ENCODE data around the gene UNC13B. TPM values are rescaled to one million over a fixed set of nuclear protein-coding genes. Genes with fewer than 3 reads are reported as not detected.

The UNC13B gene
- total RNA-seq, 1 experiment from 2014 or later: 19.7 TPM

DNA sequence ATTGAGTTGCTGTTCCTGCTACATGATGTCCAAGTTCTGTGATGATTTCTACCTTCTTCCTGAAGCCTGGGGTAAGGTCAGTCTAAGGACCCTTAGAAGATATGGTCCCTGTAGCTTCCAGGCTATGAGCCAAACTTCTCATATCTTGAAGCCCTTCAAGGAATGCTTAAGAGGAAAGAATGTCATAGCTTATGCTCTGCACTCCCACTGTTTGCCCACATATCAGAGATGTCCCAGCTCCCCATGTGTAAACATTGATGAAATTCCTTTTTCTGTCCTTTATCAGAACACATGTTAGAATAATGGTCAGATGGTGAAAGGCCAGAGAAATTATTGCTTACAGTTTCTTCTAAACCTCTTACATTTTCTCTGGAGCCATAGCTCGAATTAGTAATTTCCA, 286.7 kb downstream of the UNC13B start:
- CTCF ChIA-PET: interaction anchor here (0.9 kb wide), 1 partner anchor 155 kb away, joined by 3 read pairs; no protein-coding TSS in a partner anchor
- Mint-ChIP-seq H3K36me3 (ENCODE audit: insufficient read depth, unreplicated experiment) (no peaks in the 10 kb centered on the region), H3K4me1 (ENCODE audit: low read depth, unreplicated experiment) (peaks cover 17% of the 10 kb centered on the region), H3K27me3 (ENCODE audit: insufficient read depth, unreplicated experiment) (no peaks in the 10 kb centered on the region), H3K4me3 (ENCODE audit: unreplicated experiment) (peak overlapping the region; percentile 71), H3K9me3 (ENCODE audit: unreplicated experiment) (no peaks in the 10 kb centered on the region), H3K27ac (ENCODE audit: unreplicated experiment) (peak overlapping the region; percentile 89)
- BruUV-seq (replicated peaks): no TSS peak
- H3K4me3 ChIP-seq (ENCODE audit: low read depth, low read length): no peak overlapping the region
- POLR2A ChIA-PET: no interaction called here
- no peaks in the 10 kb centered on the region for H3K36me3 ChIP-seq (ENCODE audit: control insufficient read depth, insufficient read depth, low read length)
- peaks cover 40% of the 10 kb centered on the region for H3K4me1 ChIP-seq
- intact Hi-C loops (cut with micrococcal nuclease; ENCODE audit: unreplicated experiment): no loop called here
- H3K9me3 ChIP-seq: no peaks in the 10 kb centered on the region
- no peaks in the 10 kb centered on the region for H3K27me3 ChIP-seq (replicated peaks; ENCODE audit: control insufficient read depth, insufficient read depth, low read length)
- TF ChIP-seq, protein P1, sequence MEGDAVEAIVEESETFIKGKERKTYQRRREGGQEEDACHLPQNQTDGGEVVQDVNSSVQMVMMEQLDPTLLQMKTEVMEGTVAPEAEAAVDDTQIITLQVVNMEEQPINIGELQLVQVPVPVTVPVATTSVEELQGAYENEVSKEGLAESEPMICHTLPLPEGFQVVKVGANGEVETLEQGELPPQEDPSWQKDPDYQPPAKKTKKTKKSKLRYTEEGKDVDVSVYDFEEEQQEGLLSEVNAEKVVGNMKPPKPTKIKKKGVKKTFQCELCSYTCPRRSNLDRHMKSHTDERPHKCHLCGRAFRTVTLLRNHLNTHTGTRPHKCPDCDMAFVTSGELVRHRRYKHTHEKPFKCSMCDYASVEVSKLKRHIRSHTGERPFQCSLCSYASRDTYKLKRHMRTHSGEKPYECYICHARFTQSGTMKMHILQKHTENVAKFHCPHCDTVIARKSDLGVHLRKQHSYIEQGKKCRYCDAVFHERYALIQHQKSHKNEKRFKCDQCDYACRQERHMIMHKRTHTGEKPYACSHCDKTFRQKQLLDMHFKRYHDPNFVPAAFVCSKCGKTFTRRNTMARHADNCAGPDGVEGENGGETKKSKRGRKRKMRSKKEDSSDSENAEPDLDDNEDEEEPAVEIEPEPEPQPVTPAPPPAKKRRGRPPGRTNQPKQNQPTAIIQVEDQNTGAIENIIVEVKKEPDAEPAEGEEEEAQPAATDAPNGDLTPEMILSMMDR (IDR thresholded peaks at IDR 0.05; ENCODE audit: insufficient read depth in 1 of 2, low read depth in 1 of 2, low read length in 1 of 2, severe bottlenecking in 1 of 2, unreplicated experiment in 1 of 2): no peak
- peak; percentile 49 to 61 for DNase-seq

DNA sequence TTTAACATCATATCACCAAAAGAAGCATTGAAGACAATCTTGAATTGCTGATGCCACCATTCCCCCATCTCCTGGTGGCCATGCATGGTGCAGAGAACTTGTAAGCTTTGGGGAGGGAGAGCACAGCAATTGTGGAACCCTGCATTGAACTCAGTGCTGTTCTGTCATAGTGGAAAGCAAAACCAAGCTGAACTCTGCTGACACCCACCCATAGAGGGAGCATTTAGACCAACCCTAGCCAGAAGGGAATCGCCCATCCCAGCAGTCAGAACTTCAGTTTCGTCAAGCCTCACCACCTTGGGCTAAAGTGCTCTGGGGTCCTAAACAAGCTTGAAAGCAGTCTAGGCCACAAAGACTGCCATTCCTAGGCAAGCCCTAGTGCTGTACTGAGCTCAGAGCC, 290.7 kb downstream of the UNC13B start:
- no peak for DNase-seq
- Histone ChIP-seq H3K27me3 (replicated peaks; ENCODE audit: control insufficient read depth, insufficient read depth, low read length) (no peaks in the 10 kb centered on the region), H3K4me1 (peaks cover 25% of the 10 kb centered on the region), H3K4me3 (ENCODE audit: low read depth, low read length) (no peak overlapping the region), H3K9me3 (no peaks in the 10 kb centered on the region), H3K36me3 (ENCODE audit: control insufficient read depth, insufficient read depth, low read length) (no peaks in the 10 kb centered on the region)
- peaks cover 20% of the 10 kb centered on the region for H3K4me1 Mint-ChIP-seq (ENCODE audit: low read depth, unreplicated experiment)
- H3K36me3 Mint-ChIP-seq (ENCODE audit: insufficient read depth, unreplicated experiment): no peaks in the 10 kb centered on the region
- H3K9me3 Mint-ChIP-seq (ENCODE audit: unreplicated experiment): no peaks in the 10 kb centered on the region
- H3K27ac Mint-ChIP-seq (ENCODE audit: unreplicated experiment): no peak overlapping the region
- TF ChIP-seq, protein P1 (IDR thresholded peaks at IDR 0.05; ENCODE audit: insufficient read depth in 1 of 2, low read depth in 1 of 2, low read length in 1 of 2, severe bottlenecking in 1 of 2, unreplicated experiment in 1 of 2): no peak
- BruUV-seq (replicated peaks): no TSS peak
- H3K27me3 Mint-ChIP-seq (ENCODE audit: insufficient read depth, unreplicated experiment): no peaks in the 10 kb centered on the region
- no peak overlapping the region for H3K4me3 Mint-ChIP-seq (ENCODE audit: unreplicated experiment)
- ChIA-PET CTCF (interaction anchor here (0.6 to 1.0 kb wide), 2 partner anchors 193 to 337 kb away, joined by 3 to 4 read pairs; partner anchors contain the start of gene ATOSB), POLR2A (no interaction called here)
- intact Hi-C loops (cut with micrococcal nuclease; ENCODE audit: unreplicated experiment): no loop called here

DNA sequence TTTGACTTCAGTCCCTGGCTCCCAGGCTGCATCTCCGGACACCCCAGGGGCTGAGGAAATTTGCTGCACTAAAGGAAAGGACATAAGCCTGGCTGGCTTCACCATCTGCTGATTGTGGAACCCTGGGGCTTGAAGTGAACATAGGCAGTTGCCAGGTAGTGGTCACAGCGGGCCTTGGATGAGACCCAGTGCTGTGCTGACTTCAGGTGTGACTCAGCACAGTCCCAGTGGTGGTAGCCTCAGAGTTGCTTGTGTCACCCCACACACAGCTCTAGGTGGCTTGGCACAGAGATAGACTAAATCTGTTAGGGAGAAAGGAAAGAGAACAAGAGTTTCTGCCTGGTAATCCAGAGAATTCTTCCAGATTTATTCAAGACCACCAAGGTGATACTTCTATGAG, 292.0 kb downstream of the UNC13B start:
- Mint-ChIP-seq H3K9me3 (ENCODE audit: unreplicated experiment) (no peaks in the 10 kb centered on the region), H3K27me3 (ENCODE audit: insufficient read depth, unreplicated experiment) (no peaks in the 10 kb centered on the region), H3K4me3 (ENCODE audit: unreplicated experiment) (no peak overlapping the region), H3K27ac (ENCODE audit: unreplicated experiment) (no peak overlapping the region), H3K36me3 (ENCODE audit: insufficient read depth, unreplicated experiment) (no peaks in the 10 kb centered on the region), H3K4me1 (ENCODE audit: low read depth, unreplicated experiment) (peaks cover 14% of the 10 kb centered on the region)
- Histone ChIP-seq H3K9me3 (no peaks in the 10 kb centered on the region), H3K27me3 (replicated peaks; ENCODE audit: control insufficient read depth, insufficient read depth, low read length) (no peaks in the 10 kb centered on the region), H3K4me3 (ENCODE audit: low read depth, low read length) (no peak overlapping the region), H3K36me3 (ENCODE audit: control insufficient read depth, insufficient read depth, low read length) (no peaks in the 10 kb centered on the region), H3K4me1 (peaks cover 12% of the 10 kb centered on the region)
- TF ChIP-seq, protein P1 (IDR thresholded peaks at IDR 0.05; ENCODE audit: insufficient read depth in 1 of 2, low read depth in 1 of 2, low read length in 1 of 2, severe bottlenecking in 1 of 2, unreplicated experiment in 1 of 2): no peak
- POLR2A ChIA-PET: no interaction called here
- CTCF ChIA-PET: no interaction called here
- intact Hi-C loops (cut with micrococcal nuclease; ENCODE audit: unreplicated experiment): no loop called here
- no peak for DNase-seq
- no TSS peak for BruUV-seq (replicated peaks)

Other genes starting within 250 kb of the UNC13B start
- 0.12 TPM in 1 of 2 replicates, not detected in the other for gene PHF24, start 203.7 kb upstream of the UNC13B start, total RNA-seq (2022)
- 3.1 and 3.4 TPM in 2 replicates for gene DNAJB5, start 172.3 kb upstream of the UNC13B start, total RNA-seq (2022)
- 281 TPM in 2 replicates for gene VCP, start 89.4 kb upstream of the UNC13B start, total RNA-seq (2022)
- gene FANCG, start 82.1 kb upstream of the UNC13B start, total RNA-seq (2022): 68.9 and 74.8 TPM in 2 replicates
- gene PIGO, start 65.4 kb upstream of the UNC13B start, total RNA-seq (2022): 38.7 and 41.5 TPM in 2 replicates
- 235 and 239 TPM in 2 replicates for gene STOML2, start 58.9 kb upstream of the UNC13B start, total RNA-seq (2022)
- gene ATOSB, start 46.1 kb upstream of the UNC13B start, total RNA-seq (2022): 5.8 and 6.4 TPM in 2 replicates

Data from Caco-2 (cell line).